ENCODE measurements around the gene CETP. TPM values are rescaled to one million over a fixed set of nuclear protein-coding genes. Genes with fewer than 3 reads are reported as not detected.

Gene CETP
- total and polyA plus RNA-seq, 2 of the 13 experiments (the other 11 are each of a cell fraction or from before 2014, with no cell fraction given) = 0.31 to 9.8 TPM

GRCh38 chr16:56988948-56989945 is 27.5 kb downstream of the CETP start, which contains the start of gene NLRC5 (continued):
- TF ChIP-seq ZHX2 (IDR thresholded peaks at IDR 0.05; ENCODE audit: low read depth) = no peak
- TF ChIP-seq ZHX2 (CRISPR knock-in tag; IDR thresholded peaks at IDR 0.05; ENCODE audit: borderline replicate concordance) = peak; percentile 44; the same call in 1 of the 2 replicates
- TF ChIP-seq ZNF766 (CRISPR knock-in tag; IDR thresholded peaks at IDR 0.05; ENCODE audit: borderline replicate concordance) = peak; percentile 86
- no peak for TF ChIP-seq ATF7 (IDR thresholded peaks at IDR 0.05)
- TF ChIP-seq ATF7 (CRISPR knock-in tag; IDR thresholded peaks at IDR 0.05) = 0 out of 2 replicates have a peak, but pooled peaks have one; percentile 11
- no peak for TF ChIP-seq ZFP82 (CRISPR knock-in tag; IDR thresholded peaks at IDR 0.05; ENCODE audit: borderline replicate concordance)
- TF ChIP-seq NFE2L2 (IDR thresholded peaks at IDR 0.05; ENCODE audit: low read length) = no peak
- peak; percentile 79; the same call in 1 of the 2 replicates for TF ChIP-seq ZNF432 (CRISPR knock-in tag; IDR thresholded peaks at IDR 0.05; ENCODE audit: borderline replicate concordance)
- no peak for TF ChIP-seq PRMT3 (CRISPR knock-in tag; IDR thresholded peaks at IDR 0.05; ENCODE audit: borderline replicate concordance, low read depth)
- no peak for TF ChIP-seq ZNF713 (CRISPR knock-in tag; IDR thresholded peaks at IDR 0.05)
- peak; percentile 85; the same call in 1 of the 2 replicates for TF ChIP-seq ZNF337 (CRISPR knock-in tag; IDR thresholded peaks at IDR 0.05; ENCODE audit: borderline replicate concordance, low read depth)
- no peak for TF ChIP-seq SMYD3 (CRISPR knock-in tag; IDR thresholded peaks at IDR 0.05)
- TF ChIP-seq ZNF816 (CRISPR knock-in tag; IDR thresholded peaks at IDR 0.05; ENCODE audit: borderline replicate concordance) = no peak
- TF ChIP-seq GABPA (IDR thresholded peaks at IDR 0.05; ENCODE audit: low read depth, low read length) = no peak
- no peak for TF ChIP-seq GABPA (CRISPR knock-in tag; IDR thresholded peaks at IDR 0.05; ENCODE audit: low read depth)
- peak; percentile 27; the same call in 1 of the 2 replicates for TF ChIP-seq ZSCAN20 (CRISPR knock-in tag; IDR thresholded peaks at IDR 0.05; ENCODE audit: borderline replicate concordance)
- peak; percentile 88; the same call in 1 of the 2 replicates for TF ChIP-seq ETS1 (CRISPR knock-in tag; IDR thresholded peaks at IDR 0.05)
- no peak for TF ChIP-seq ZNF672 (CRISPR knock-in tag; IDR thresholded peaks at IDR 0.05)
- TF ChIP-seq ETV6 (CRISPR knock-in tag; conservative IDR thresholded peaks at IDR 0.05) = no peak
- no peak for TF ChIP-seq MTA3 (CRISPR knock-in tag; IDR thresholded peaks at IDR 0.05)
- no peak for TF ChIP-seq POLR2AphosphoS2 (IDR thresholded peaks at IDR 0.05; ENCODE audit: low read depth, low read length)
- TF ChIP-seq CBX1 (IDR thresholded peaks at IDR 0.05; ENCODE audit: low read depth) = no peak
- TF ChIP-seq ZNF124 (CRISPR knock-in tag; IDR thresholded peaks at IDR 0.05) = peak; percentile 35
- TF ChIP-seq KLF6 (CRISPR knock-in tag; IDR thresholded peaks at IDR 0.05) = peak; percentile 79
- TF ChIP-seq SRSF4 (IDR thresholded peaks at IDR 0.05; ENCODE audit: low read depth, low read length, poor library complexity, severe bottlenecking) = no peak
